Mesenchymal stem cell (in vitro differentiated cells and primary cell): ENCODE data around the gene TIAM1.

Experiments used
- DNase-seq: peaks from one replicate; pipeline ENCODE4 v3.0.0-alpha.2; 2013
- H2AFZ ChIP-seq: one replicate; pipeline ENCODE4 v1.6.1; 2013; ENCODE audit warnings: low read depth, mild to moderate bottlenecking, control low read depth, inconsistent platforms, low read length, moderate library complexity
- H2AK5ac ChIP-seq: 2 replicates; pipeline ENCODE4 v1.6.1; 2013; ENCODE audit warnings: low read length, moderate library complexity, mild to moderate bottlenecking, inconsistent platforms; ENCODE audit not compliant: severe bottlenecking
- H2BK120ac ChIP-seq: one replicate; pipeline ENCODE4 v1.6.1; 2013; ENCODE audit warnings: low read depth, mild to moderate bottlenecking, inconsistent platforms, low read length, moderate library complexity
- H2BK12ac ChIP-seq, 2 experiments: one replicate each; pipeline ENCODE4 v1.6.1; 2013; ENCODE audit warnings: inconsistent platforms in 2 of 2, low read length in 2 of 2, mild to moderate bottlenecking in 2 of 2, moderate library complexity in 2 of 2, control low read depth in 1 of 2
- H2BK15ac ChIP-seq: one replicate; pipeline ENCODE4 v1.6.1; 2013; ENCODE audit warnings: mild to moderate bottlenecking, low read depth, inconsistent platforms; ENCODE audit not compliant: poor library complexity, severe bottlenecking
- H2BK5ac ChIP-seq: 2 replicates; pipeline ENCODE4 v1.6.1; 2013; ENCODE audit warnings: low read depth, mild to moderate bottlenecking, low read length, control low read depth, inconsistent platforms; ENCODE audit not compliant: poor library complexity, severe bottlenecking
- H3K14ac ChIP-seq, 2 experiments: one replicate each; pipeline ENCODE4 v1.6.1; 2013; ENCODE audit warnings: inconsistent platforms in 2 of 2, low read length in 2 of 2, control low read depth in 1 of 2, mild to moderate bottlenecking in 1 of 2, moderate library complexity in 1 of 2
- H3K18ac ChIP-seq, 2 experiments: one replicate each; pipeline ENCODE4 v1.6.1; 2013; ENCODE audit warnings: inconsistent platforms in 2 of 2, low read length in 2 of 2, control low read depth in 1 of 2, low read depth in 1 of 2, mild to moderate bottlenecking in 1 of 2
- H3K23ac ChIP-seq, 2 experiments: one replicate each; pipeline ENCODE4 v1.6.1; 2013; ENCODE audit warnings: inconsistent platforms in 2 of 2, low read length in 2 of 2, mild to moderate bottlenecking in 2 of 2, moderate library complexity in 2 of 2, control low read depth in 1 of 2
- H3K27ac ChIP-seq: 2 replicates; pipeline ENCODE4 v1.5.1; 2013; ENCODE audit warnings: mild to moderate bottlenecking, moderate library complexity, low read length, control low read depth, inconsistent platforms; ENCODE audit not compliant: poor library complexity, severe bottlenecking
- H3K27me3 ChIP-seq, 2 experiments: 2 replicates each; pipeline versions ENCODE4 v1.6.1 to v1.7.0; 2013; ENCODE audit warnings: low read length in 2 of 2, mild to moderate bottlenecking in 2 of 2, moderate library complexity in 2 of 2, control low read depth in 1 of 2, inconsistent platforms in 1 of 2; ENCODE audit not compliant: control insufficient read depth in 1 of 2, insufficient read depth in 1 of 2
- H3K36me3 ChIP-seq, 2 experiments: 2 replicates each; pipeline versions ENCODE4 v1.6.1 to v1.7.0; 2013; ENCODE audit warnings: low read length in 2 of 2, control low read depth in 1 of 2, inconsistent platforms in 1 of 2, low read depth in 1 of 2, mild to moderate bottlenecking in 1 of 2; ENCODE audit not compliant: insufficient read depth in 2 of 2, control insufficient read depth in 1 of 2
- H3K4ac ChIP-seq, 2 experiments: one replicate each; pipeline ENCODE4 v1.6.1; 2013; ENCODE audit warnings: inconsistent platforms in 2 of 2, low read length in 2 of 2, mild to moderate bottlenecking in 2 of 2, moderate library complexity in 2 of 2, control low read depth in 1 of 2, low read depth in 1 of 2
- H3K4me1 ChIP-seq: 2 replicates; pipeline ENCODE4 v1.6.1; 2013; ENCODE audit warnings: low read depth, low read length, control low read depth; ENCODE audit not compliant: control insufficient read depth, insufficient read depth
- H3K4me2 ChIP-seq: 2 replicates; pipeline ENCODE4 v1.6.1; 2013; ENCODE audit warnings: low read length, mild to moderate bottlenecking, inconsistent platforms; ENCODE audit not compliant: poor library complexity, severe bottlenecking
- H3K4me3 ChIP-seq, 2 experiments: 2 replicates each; pipeline versions ENCODE4 v1.5.1 to v1.7.0; 2013; ENCODE audit warnings: low read length in 2 of 2, mild to moderate bottlenecking in 2 of 2, control low read depth in 1 of 2, low read depth in 1 of 2; ENCODE audit not compliant: insufficient read depth in 1 of 2
- H3K79me1 ChIP-seq: replicated peaks from 2 replicates; pipeline ENCODE4 v1.6.1; 2013; ENCODE audit warnings: mild to moderate bottlenecking, control low read depth, low read length, inconsistent platforms; ENCODE audit not compliant: poor library complexity, severe bottlenecking
- H3K9ac ChIP-seq: 2 replicates; pipeline ENCODE4 v1.7.0; 2013; ENCODE audit warnings: mild to moderate bottlenecking, low read length, moderate library complexity
- H3K9me3 ChIP-seq: 2 replicates; pipeline ENCODE4 v1.7.0; 2013; ENCODE audit warnings: mild to moderate bottlenecking, low read length; ENCODE audit not compliant: control insufficient read depth
- H4K8ac ChIP-seq: one replicate; pipeline ENCODE4 v1.6.1; 2013; ENCODE audit warnings: inconsistent platforms, mild to moderate bottlenecking, low read length, moderate library complexity
- H4K91ac ChIP-seq: one replicate; pipeline ENCODE4 v1.6.1; 2013; ENCODE audit warnings: mild to moderate bottlenecking, low read length, inconsistent platforms
- WGBS: methylation state at CpG from one replicate; pipeline ENCODE4 v1.1.7; 2013; ENCODE audit warnings: mixed read lengths; 5-methylcytosine and 5-hydroxymethylcytosine counted together

Gene TIAM1

DNA sequence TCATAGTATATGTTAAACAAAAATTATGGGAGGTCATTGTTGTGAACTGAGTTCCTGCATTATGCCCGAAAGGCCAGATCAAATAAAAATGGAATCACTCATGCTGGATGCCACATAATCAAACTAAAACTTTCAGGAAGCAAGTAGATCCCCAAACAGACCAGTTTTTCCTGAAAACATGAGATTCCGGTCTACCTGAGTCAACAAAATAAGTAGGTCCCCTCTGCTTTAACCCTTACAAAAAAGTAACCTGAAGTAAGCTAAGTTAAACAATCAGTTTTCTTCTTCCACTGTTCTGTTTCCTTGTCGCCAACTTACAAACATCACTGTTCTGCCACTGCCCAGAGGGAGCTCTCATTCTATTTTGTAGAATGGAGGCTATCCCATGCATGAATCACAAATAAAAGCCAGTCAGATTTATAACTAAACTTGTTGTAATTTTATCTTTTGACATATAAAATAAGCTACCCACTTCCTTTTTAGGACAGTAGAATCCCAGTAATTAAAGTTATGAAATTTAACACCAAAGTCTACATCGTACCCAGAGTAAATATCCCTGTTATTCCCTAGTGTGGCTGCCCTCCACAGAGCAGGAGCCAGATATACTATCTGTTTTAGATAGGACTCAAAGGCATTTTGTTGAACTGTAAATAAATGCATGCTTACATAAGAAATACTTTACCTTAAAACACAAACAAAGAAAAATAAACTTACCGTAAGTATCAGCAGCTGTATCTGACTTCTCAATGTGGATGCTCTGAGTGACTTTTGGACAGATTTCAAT is 149.4 kb downstream of the TIAM1 start:
- no peak overlapping the region for H4K91ac ChIP-seq
- no peak overlapping the region for H2BK120ac ChIP-seq
- no peak overlapping the region for H3K27ac ChIP-seq
- no peak overlapping the region for H2BK15ac ChIP-seq
- H2BK12ac ChIP-seq = no peak overlapping the region
- H3K4ac ChIP-seq = no peak overlapping the region
- no peak overlapping the region for H2BK5ac ChIP-seq
- no peaks in the 10 kb centered on the region for H3K9me3 ChIP-seq
- H2AFZ ChIP-seq = no peak overlapping the region
- H3K36me3 ChIP-seq = peaks cover 0 to 31% of the 10 kb centered on the region in 2 experiments
- no peaks in the 10 kb centered on the region for H3K27me3 ChIP-seq
- peaks cover 2% of the 10 kb centered on the region for H3K79me1 ChIP-seq
- H2AK5ac ChIP-seq = no peak overlapping the region
- H3K4me2 ChIP-seq = no peak overlapping the region
- H4K8ac ChIP-seq = no peak overlapping the region
- no peak overlapping the region for H3K14ac ChIP-seq
- over 99% methylated on average over 3 of the region's 5 CpGs for WGBS
- no peak overlapping the region for H3K4me3 ChIP-seq
- H3K9ac ChIP-seq = no peak overlapping the region
- no peak overlapping the region for H3K23ac ChIP-seq
- no peak overlapping the region for H3K18ac ChIP-seq
- DNase-seq = no peak
- H3K4me1 ChIP-seq = no peaks in the 10 kb centered on the region

DNA sequence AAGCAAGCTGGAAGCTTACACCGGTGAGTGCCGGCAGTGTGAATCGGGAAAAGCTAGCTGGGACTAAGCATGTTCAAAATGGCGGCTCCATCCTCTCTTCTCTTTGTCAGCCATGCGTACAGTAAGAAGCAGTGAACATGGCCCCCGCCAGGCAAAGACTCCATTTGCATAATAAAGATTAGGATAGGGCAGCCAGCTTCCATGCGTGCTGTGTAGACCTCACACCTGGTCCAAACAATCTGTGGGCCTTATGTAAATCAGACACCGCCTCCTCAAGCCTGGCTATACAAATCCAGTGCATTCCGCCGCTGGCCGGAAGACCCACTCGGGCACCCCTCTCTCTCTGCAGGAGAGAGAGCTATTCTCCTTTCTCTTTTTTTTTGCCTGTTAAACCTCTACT is 150.3 kb downstream of the TIAM1 start:
- no peak overlapping the region for H2AFZ ChIP-seq
- no peak overlapping the region for H4K8ac ChIP-seq
- H2BK5ac ChIP-seq = no peak overlapping the region
- H2AK5ac ChIP-seq = no peak overlapping the region
- H2BK12ac ChIP-seq = no peak overlapping the region
- H3K27ac ChIP-seq = no peak overlapping the region
- H3K14ac ChIP-seq = no peak overlapping the region
- H3K23ac ChIP-seq = no peak overlapping the region
- H3K79me1 ChIP-seq = no peaks in the 10 kb centered on the region
- H4K91ac ChIP-seq = no peak overlapping the region
- H3K4me2 ChIP-seq = no peak overlapping the region
- no peak for DNase-seq
- H3K9me3 ChIP-seq = no peaks in the 10 kb centered on the region
- no peak overlapping the region for H3K4ac ChIP-seq
- H3K4me1 ChIP-seq = no peaks in the 10 kb centered on the region
- peaks cover 0 to 31% of the 10 kb centered on the region in 2 experiments for H3K36me3 ChIP-seq
- no peak overlapping the region for H3K9ac ChIP-seq
- no peak overlapping the region for H3K18ac ChIP-seq
- no peak overlapping the region for H3K4me3 ChIP-seq
- no peak overlapping the region for H2BK15ac ChIP-seq
- 96% methylated on average over 12 of the region's 12 CpGs for WGBS
- H2BK120ac ChIP-seq = no peak overlapping the region
- H3K27me3 ChIP-seq = no peaks in the 10 kb centered on the region

DNA sequence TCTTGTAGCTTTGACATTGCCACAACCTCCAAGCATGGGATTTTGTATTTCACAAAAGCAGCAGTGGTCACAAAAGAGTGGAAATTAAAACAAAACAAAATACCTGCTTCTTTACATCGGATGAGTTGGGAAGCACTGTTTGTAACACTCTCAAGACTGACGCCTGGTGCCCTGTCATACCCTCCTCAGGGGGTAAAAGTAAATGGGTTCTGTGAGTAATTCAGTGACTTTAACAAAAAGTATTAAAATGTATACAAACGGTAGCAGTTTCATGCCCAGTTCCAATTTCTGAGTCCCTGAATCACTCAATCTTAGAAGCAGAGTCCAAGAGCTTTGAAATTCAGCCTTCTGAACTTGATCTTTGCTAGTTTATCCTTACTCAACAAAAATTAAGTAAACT is 152.5 kb downstream of the TIAM1 start:
- H3K23ac ChIP-seq = no peak overlapping the region
- peaks cover 0 to 38% of the 10 kb centered on the region in 2 experiments for H3K36me3 ChIP-seq
- H3K27ac ChIP-seq = no peak overlapping the region
- H3K18ac ChIP-seq = no peak overlapping the region
- no peak overlapping the region for H3K4me2 ChIP-seq
- H2BK120ac ChIP-seq = no peak overlapping the region
- H3K9me3 ChIP-seq = no peaks in the 10 kb centered on the region
- H2AFZ ChIP-seq = no peak overlapping the region
- no peak overlapping the region for H3K4ac ChIP-seq
- H3K79me1 ChIP-seq = no peaks in the 10 kb centered on the region
- no peak overlapping the region for H3K14ac ChIP-seq
- no peak overlapping the region for H3K4me3 ChIP-seq
- no peak overlapping the region for H2AK5ac ChIP-seq
- no peak overlapping the region for H2BK5ac ChIP-seq
- DNase-seq = no peak
- no peak overlapping the region for H3K9ac ChIP-seq
- 100% methylated on average over 2 of the region's 3 CpGs for WGBS
- no peaks in the 10 kb centered on the region for H3K27me3 ChIP-seq
- no peak overlapping the region for H4K91ac ChIP-seq
- no peaks in the 10 kb centered on the region for H3K4me1 ChIP-seq
- no peak overlapping the region for H2BK15ac ChIP-seq
- H2BK12ac ChIP-seq = no peak overlapping the region
- H4K8ac ChIP-seq = no peak overlapping the region

- Histone ChIP-seq H3K79me1 (no peaks in the 10 kb centered on the region), H3K27ac (no peak overlapping the region), H4K91ac (no peak overlapping the region), H2BK15ac (no peak overlapping the region), H2BK5ac (no peak overlapping the region), H3K27me3 (no peaks in the 10 kb centered on the region), H3K14ac (no peak overlapping the region), H2AK5ac (no peak overlapping the region), H3K4ac (no peak overlapping the region), H2AFZ (no peak overlapping the region), H3K9ac (no peak overlapping the region), H3K4me3 (no peak overlapping the region), H2BK120ac (no peak overlapping the region), H3K4me1 (no peaks in the 10 kb centered on the region), H3K4me2 (no peak overlapping the region), H3K36me3 (peaks cover 0 to 38% of the 10 kb centered on the region in 2 experiments), H4K8ac (no peak overlapping the region), H3K23ac (no peak overlapping the region), H2BK12ac (no peak overlapping the region), H3K18ac (no peak overlapping the region), H3K9me3 (no peaks in the 10 kb centered on the region)
- WGBS = 99% methylated on average over 4 of the region's 5 CpGs
- no peak for DNase-seq
These were observed 153.5 kb downstream of the TIAM1 start for GRCh38 chr21:31190516-31190915.
